Muscle layer of duodenum (tissue), 2 donors: ENCODE results near the gene SERINC3.

Source experiments
- H3K27ac ChIP-seq: one replicate; pipeline ENCODE4 v1.7.0; 2013; ENCODE audit warnings: mild to moderate bottlenecking, low read length
- H3K27me3 ChIP-seq: one replicate; pipeline ENCODE4 v1.7.0; 2013; ENCODE audit warnings: low read depth, mild to moderate bottlenecking, control low read depth, low read length
- H3K36me3 ChIP-seq, 2 donors: one replicate each; pipeline ENCODE4 v1.7.0; 2013; ENCODE audit warnings: low read length in 2 of 2, control low read depth in 1 of 2, mild to moderate bottlenecking in 1 of 2; ENCODE audit not compliant: insufficient read depth in 2 of 2, control insufficient read depth in 1 of 2
- H3K4me1 ChIP-seq, 2 donors: one replicate each; pipeline ENCODE4 v1.7.0; 2013; ENCODE audit warnings: low read length in 2 of 2, mild to moderate bottlenecking in 2 of 2, control low read depth in 1 of 2, moderate library complexity in 1 of 2; ENCODE audit not compliant: insufficient read depth in 2 of 2, control insufficient read depth in 1 of 2
- H3K4me3 ChIP-seq, 2 donors: one replicate each; pipeline ENCODE4 v1.7.0; 2013; ENCODE audit warnings: low read length in 2 of 2, low read depth in 1 of 2, mild to moderate bottlenecking in 1 of 2
- H3K9me3 ChIP-seq, 2 donors: one replicate each; pipeline ENCODE4 v1.7.0; 2013; ENCODE audit warnings: low read length in 2 of 2, control low read depth in 1 of 2, mild to moderate bottlenecking in 1 of 2; ENCODE audit not compliant: control insufficient read depth in 1 of 2
- donor health status: healthy.

Gene SERINC3

DNA sequence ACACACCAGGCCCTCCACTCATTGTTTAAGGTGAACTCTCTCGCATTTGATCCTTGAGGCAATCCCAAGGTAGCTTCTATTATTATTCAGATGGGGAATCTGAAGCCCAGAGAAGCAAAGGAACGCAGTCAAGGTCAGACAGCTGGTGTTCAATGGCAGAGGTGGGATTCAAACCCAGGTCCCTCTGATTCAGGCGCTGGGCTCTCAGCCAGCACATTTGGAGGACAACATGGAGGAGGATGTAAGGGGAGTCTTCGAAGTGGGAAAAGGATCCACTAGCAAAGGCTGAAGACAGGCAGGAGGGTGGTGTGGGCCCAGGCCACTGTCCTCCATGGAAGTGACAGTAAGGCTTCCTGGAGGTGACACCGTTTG is 60.1 kb downstream of the SERINC3 start:
- Histone ChIP-seq H3K27me3 (no peaks in the 10 kb centered on the region), H3K9me3 (no peaks in the 10 kb centered on the region), H3K4me1 (no peaks in the 10 kb centered on the region), H3K27ac (no peak overlapping the region), H3K36me3 (no peaks in the 10 kb centered on the region), H3K4me3 (no peak overlapping the region)

DNA sequence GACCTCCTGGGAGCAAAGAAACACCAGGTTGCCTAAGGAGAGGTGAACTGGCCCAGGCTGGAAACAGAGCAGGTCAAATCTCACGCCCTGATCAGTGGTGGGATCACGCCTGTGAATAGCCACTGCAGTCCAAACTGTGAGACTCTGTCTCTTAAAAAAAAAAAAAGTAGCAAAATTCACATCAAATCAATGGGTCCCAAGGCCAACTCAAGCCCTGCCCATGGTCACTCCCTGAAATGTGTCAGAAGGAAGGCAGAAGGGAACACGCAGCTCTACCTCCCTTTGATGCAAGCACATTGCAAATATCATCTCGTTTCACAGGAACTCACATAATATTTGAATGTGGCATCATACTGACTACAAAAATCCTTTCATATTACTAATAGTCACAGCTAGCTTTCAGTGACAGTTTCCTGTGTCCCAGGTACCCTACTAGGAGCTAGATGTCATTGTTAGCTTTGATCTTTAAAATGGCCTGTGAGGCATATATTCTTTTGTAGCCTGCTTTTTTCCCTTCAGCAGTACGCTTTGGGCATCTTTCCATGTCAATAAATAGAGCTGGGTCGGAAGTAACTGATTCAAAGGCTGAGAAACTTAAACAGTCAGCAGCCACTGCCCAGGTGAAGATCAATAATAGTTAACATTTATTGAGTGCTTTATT is 60.6 kb downstream of the SERINC3 start:
- Histone ChIP-seq H3K36me3 (no peaks in the 10 kb centered on the region), H3K27ac (peak overlapping the region; percentile 67), H3K9me3 (no peaks in the 10 kb centered on the region), H3K27me3 (no peaks in the 10 kb centered on the region), H3K4me1 (no peaks in the 10 kb centered on the region), H3K4me3 (no peak overlapping the region)

DNA sequence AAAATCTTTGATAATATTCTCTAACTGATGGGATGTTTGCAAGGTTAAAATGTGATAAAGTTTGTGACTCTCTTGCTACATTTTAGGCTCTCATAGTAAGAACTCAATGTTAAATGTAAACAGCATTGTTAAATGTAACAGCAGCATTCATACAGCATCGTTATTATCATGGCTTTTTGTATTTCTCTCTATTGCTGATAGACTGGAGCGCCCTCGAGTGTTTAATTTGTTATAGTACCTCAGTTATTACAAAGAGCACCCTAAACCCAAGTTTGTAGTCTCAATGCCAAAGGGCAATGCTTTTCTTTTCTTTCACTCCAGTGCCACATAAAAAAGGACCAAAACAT is 61.1 kb downstream of the SERINC3 start:
- H3K9me3 ChIP-seq, result no peaks in the 10 kb centered on the region
- no peaks in the 10 kb centered on the region for H3K27me3 ChIP-seq
- H3K27ac ChIP-seq, result peak overlapping the region; percentile 67
- H3K4me1 ChIP-seq, result no peaks in the 10 kb centered on the region
- no peak overlapping the region for H3K4me3 ChIP-seq
- no peaks in the 10 kb centered on the region for H3K36me3 ChIP-seq

DNA sequence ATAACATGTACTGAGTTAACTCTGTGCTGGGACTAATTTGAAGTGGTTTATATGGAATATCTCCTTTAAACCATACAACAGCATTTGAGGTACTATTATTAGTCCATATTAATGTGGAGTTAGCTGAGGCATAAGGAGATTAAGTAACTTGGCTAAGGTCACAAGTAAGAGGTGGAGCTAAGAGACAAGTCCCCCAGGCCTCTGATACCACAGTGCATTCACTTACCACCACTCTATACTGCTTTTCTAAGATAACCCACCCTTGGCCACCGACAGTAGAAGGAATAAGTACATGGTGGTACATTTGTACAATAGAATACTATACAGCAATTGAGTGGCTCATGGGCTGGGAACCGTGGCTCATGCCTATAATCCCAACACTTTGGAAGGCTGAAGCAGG is 62.6 kb downstream of the SERINC3 start:
- H3K4me3 ChIP-seq, result no peak overlapping the region
- no peaks in the 10 kb centered on the region for H3K27me3 ChIP-seq
- H3K9me3 ChIP-seq, result no peaks in the 10 kb centered on the region
- H3K27ac ChIP-seq, result no peak overlapping the region
- H3K36me3 ChIP-seq, result no peaks in the 10 kb centered on the region
- H3K4me1 ChIP-seq, result no peaks in the 10 kb centered on the region

DNA sequence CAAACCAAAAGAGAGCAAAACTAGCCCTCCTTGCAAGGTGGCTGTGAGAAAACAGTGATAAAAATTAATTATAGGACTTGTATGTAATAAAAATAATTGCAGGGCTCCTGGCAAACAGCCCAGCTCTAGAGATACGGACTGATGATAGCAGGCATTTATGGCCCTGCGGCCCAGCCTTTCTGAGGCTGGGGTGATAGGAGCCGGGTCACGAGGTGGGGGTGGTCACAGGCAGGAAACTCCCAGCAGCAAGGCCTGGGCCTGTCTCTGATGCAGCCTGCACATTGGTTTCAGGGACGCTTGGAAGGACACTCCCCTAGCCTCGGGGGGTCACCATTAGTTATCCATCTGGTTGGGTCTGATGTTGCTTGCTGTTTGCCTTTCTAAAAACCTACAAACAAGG is 64.9 kb downstream of the SERINC3 start:
- H3K9me3 ChIP-seq, result no peaks in the 10 kb centered on the region
- no peak overlapping the region for H3K27ac ChIP-seq
- H3K27me3 ChIP-seq, result no peaks in the 10 kb centered on the region
- H3K4me3 ChIP-seq, result no peak overlapping the region
- no peaks in the 10 kb centered on the region for H3K4me1 ChIP-seq
- H3K36me3 ChIP-seq, result no peaks in the 10 kb centered on the region

DNA sequence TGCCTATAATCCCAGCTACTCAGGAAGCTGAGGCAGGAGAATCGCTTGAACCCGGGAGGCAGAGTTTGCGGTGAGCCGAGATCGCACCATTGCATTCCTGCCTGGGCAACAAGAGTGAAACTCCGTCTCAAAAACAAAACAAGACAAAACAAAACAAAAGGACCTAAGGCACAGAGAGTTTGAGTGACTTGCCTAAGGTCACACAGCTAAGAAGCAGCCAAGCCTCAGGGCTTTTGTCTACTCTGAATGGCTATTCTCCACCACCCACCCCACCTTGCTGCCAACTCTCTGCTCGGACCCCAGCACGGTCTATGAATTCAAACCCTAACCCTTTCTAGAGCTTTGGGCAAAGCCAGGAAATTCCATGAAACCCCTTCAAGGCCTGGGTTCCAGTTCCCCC is 65.3 kb downstream of the SERINC3 start:
- no peaks in the 10 kb centered on the region for H3K36me3 ChIP-seq
- H3K27ac ChIP-seq, result no peak overlapping the region
- H3K4me1 ChIP-seq, result no peaks in the 10 kb centered on the region
- no peak overlapping the region for H3K4me3 ChIP-seq
- H3K9me3 ChIP-seq, result no peaks in the 10 kb centered on the region
- H3K27me3 ChIP-seq, result no peaks in the 10 kb centered on the region

DNA sequence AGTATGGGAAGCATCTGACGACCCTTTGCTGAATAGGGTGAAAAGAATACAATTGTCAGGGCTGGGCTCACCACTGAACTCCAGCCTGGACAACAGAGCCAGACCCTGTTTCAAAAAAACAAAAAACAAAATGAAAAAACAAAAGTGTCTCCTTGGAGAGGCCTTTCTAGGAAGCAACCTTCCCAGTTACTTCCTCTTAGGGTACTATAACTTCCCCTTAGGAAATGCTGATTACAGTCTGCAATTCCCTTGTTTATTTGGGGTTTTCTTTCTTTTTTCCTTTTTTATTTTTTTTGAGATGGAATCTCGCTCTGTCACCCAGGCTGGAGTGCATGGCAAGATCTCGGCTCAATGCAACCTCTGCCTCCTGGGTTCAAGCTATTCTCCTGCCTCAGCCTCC is 66.7 kb downstream of the SERINC3 start:
- no peaks in the 10 kb centered on the region for H3K4me1 ChIP-seq
- no peaks in the 10 kb centered on the region for H3K36me3 ChIP-seq
- no peak overlapping the region for H3K4me3 ChIP-seq
- H3K27me3 ChIP-seq, result no peaks in the 10 kb centered on the region
- no peak overlapping the region for H3K27ac ChIP-seq
- no peaks in the 10 kb centered on the region for H3K9me3 ChIP-seq

DNA sequence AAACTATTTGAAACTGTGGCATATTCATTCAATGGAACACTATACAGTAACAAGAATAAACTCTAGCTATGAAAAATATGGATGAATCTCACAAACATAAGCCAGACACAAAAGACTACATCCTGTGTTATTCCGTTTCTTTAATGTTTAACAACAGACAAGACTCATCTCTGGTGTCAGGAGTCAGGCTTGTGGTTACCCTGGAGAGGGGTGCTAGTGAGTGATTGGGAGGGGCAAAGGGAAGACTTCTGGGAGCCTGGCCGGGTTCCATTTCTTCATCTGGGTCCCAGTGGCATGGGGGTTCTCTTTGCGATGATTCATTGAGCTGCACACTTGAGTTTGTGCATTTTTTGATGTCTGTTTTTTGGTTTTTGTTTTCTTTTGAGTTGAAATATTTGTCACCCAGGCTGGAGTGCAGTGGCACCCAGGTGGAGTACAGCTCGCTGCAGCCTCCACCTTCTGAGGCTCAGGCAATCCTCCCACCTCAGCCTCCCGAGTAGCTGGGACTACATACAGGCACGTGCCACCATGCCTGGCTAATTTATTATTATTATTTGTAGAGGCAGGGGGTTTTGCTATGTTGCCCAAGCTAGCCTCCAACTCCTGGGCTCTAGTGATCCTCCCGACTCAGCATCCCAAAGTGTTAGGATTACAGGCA is 67.4 kb downstream of the SERINC3 start:
- H3K27ac ChIP-seq, result no peak overlapping the region
- no peaks in the 10 kb centered on the region for H3K9me3 ChIP-seq
- no peaks in the 10 kb centered on the region for H3K36me3 ChIP-seq
- no peaks in the 10 kb centered on the region for H3K27me3 ChIP-seq
- H3K4me3 ChIP-seq, result no peak overlapping the region
- no peaks in the 10 kb centered on the region for H3K4me1 ChIP-seq

DNA sequence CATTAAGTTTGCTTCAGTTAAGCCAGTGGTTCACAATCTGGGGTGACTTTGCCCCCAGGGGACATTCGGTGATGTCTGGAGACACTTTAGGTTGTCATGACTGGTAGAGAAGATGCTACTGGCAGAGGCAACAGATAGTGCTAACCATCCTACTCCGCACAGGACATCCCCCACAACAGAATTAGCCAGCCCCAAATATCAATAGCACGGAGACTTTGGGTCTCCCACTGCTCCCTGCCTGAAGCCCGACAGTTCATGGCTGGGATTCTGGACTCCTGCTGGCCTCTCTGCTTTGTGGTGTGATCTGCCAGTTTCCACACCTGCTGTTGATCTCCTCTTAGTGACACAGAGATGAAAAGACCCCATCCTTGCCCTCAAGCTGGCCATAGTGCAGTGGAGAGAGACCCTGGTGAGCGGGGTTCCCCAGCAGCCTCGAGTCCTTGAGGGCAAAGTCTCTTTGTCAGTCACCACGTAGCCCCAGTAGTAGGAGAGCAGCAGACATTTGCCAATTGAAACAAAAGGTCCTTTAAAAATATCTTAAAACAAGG is 70.9 kb downstream of the SERINC3 start:
- H3K36me3 ChIP-seq, result no peaks in the 10 kb centered on the region
- H3K27me3 ChIP-seq, result no peaks in the 10 kb centered on the region
- no peaks in the 10 kb centered on the region for H3K4me1 ChIP-seq
- H3K9me3 ChIP-seq, result peaks cover 0 to 6% of the 10 kb centered on the region in 2 donors
- H3K4me3 ChIP-seq, result no peak overlapping the region
- no peak overlapping the region for H3K27ac ChIP-seq

DNA sequence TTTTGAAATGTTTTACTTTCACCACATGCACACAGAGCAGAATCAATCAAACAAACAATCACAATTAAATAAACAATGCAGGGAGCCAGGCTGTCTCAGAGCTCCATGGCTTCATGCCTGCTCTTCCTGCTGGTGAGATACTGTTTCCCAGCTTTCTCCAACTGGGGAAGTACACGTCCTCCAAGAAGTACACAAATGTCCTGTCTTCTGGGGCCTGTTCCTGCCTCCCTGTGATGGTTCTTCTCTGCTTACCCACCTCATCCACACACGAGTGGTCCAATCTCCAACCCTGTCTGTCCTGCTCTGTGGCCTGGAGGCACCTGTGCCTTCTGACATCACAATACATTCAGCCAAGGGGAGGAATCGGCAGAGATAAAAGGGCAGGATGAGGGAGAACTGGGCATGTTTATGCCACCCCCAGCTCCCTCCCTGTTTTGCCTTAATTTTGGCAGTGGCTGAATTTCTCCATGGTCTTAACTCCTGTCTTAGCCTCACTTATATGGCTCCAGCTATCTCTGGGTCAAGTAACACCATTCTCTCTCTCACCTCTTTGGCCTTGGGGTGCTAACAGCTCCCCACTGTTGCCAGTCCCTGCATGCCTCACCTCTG is 71.5 kb downstream of the SERINC3 start:
- Histone ChIP-seq H3K4me3 (no peak overlapping the region), H3K36me3 (no peaks in the 10 kb centered on the region), H3K27ac (no peak overlapping the region)

DNA sequence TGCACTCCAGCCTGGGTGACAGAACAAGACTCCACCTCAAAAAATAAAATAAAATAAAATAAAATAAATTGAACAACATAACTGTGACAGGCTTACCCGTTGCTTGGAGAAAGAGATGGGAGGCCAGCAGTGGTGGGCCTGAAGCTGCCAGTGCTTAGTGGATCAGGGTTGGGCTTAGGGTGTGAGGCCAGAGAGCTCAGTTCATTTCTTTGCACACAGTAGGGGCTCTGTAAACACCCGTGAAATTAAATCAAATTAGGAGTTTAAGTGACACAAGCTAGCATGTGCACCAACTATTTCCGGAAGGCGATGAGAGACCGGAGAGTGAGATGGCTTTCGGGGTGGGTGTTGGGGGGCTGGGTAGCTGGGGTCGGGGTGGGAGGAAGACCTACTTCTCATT is 72.0 kb downstream of the SERINC3 start:
- Histone ChIP-seq H3K4me1 (no peaks in the 10 kb centered on the region), H3K36me3 (no peaks in the 10 kb centered on the region), H3K9me3 (peaks cover 0 to 6% of the 10 kb centered on the region in 2 donors), H3K4me3 (no peak overlapping the region), H3K27ac (no peak overlapping the region), H3K27me3 (no peaks in the 10 kb centered on the region)

More for the DNA sequence above, 71.5 kb downstream of the SERINC3 start:
- Histone ChIP-seq H3K27me3 (no peaks in the 10 kb centered on the region), H3K9me3 (peaks cover 0 to 6% of the 10 kb centered on the region in 2 donors), H3K4me1 (no peaks in the 10 kb centered on the region)
